Measurements from ENCODE around the gene SPNS3. TPM values are rescaled to one million over a fixed set of nuclear protein-coding genes. Genes with fewer than 3 reads are reported as not detected.
A peak's percentile ranks its signal among the peaks of the same experiment; 100 is the strongest.

SPNS3 gene
- total and polyA plus RNA-seq, 2 donors from 2014 or later, result 1.4 to 3.7 TPM

DNA sequence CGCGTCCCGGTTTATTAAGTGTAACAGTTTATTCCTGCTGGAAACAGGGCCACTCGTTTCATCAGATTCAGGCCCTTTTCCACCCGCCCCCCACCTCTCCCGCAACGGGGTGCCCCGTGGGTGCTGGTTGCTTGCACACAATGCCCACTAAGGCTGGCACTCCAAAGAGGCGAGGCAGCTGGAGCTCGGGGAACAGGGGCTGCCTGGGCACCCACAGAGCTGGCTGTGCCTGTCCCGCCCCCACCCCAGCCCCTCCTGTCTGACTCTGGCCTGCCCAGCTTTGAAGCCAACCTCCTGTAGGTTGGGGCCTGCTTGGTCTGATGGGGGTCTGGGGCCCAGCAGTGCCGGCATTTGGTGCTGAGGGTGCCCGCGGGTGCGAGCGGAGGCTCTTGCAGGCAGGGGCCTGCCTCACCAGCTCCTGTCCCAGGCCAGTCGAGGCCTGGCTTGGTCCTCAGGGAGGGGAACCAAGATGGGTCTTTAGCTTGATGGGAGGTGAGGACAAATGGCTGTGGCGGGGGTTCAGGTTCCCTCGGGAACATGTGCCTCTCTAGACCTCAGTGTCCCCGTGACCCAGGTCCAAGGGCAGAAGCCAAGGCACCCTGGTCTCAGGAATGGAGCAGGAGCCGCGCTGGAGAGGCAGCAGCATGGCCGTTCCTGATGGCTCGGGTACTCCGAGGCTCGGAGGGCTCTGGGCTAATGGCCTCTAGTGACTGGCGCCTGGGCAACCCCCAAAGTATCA is 101.4 kb downstream of the SPNS3 start:
- TF ChIP-seq, protein P1, sequence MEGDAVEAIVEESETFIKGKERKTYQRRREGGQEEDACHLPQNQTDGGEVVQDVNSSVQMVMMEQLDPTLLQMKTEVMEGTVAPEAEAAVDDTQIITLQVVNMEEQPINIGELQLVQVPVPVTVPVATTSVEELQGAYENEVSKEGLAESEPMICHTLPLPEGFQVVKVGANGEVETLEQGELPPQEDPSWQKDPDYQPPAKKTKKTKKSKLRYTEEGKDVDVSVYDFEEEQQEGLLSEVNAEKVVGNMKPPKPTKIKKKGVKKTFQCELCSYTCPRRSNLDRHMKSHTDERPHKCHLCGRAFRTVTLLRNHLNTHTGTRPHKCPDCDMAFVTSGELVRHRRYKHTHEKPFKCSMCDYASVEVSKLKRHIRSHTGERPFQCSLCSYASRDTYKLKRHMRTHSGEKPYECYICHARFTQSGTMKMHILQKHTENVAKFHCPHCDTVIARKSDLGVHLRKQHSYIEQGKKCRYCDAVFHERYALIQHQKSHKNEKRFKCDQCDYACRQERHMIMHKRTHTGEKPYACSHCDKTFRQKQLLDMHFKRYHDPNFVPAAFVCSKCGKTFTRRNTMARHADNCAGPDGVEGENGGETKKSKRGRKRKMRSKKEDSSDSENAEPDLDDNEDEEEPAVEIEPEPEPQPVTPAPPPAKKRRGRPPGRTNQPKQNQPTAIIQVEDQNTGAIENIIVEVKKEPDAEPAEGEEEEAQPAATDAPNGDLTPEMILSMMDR (IDR thresholded peaks at IDR 0.05; ENCODE audit: borderline replicate concordance, extremely low read depth, insufficient read depth), result no peak
- no peak overlapping the region for H3K9ac ChIP-seq (ENCODE audit: low read length in 3 of 3)
- intact Hi-C loops (cut with DNase I), result no loop called here
- H3K27ac ChIP-seq (ENCODE audit: low read depth in 2 of 2, low read length in 2 of 2), result no peak overlapping the region
- H3K4me1 ChIP-seq (ENCODE audit: control insufficient read depth in 2 of 3, insufficient read depth in 2 of 3, low read depth in 1 of 3, low read length in 3 of 3), result peaks cover 0 to 20% (median 2%) of the 10 kb centered on the region in 3 donors
- no peaks in the 10 kb centered on the region for H3K9me3 ChIP-seq (ENCODE audit: control insufficient read depth in 2 of 3, insufficient read depth in 1 of 3, low read length in 3 of 3)
- peaks cover 0 to 4% (median 2%) of the 10 kb centered on the region in 3 donors for H3K36me3 ChIP-seq (ENCODE audit: control insufficient read depth in 2 of 3, insufficient read depth in 3 of 3, low read length in 3 of 3)
- H3K4me3 ChIP-seq (ENCODE audit: low read length in 3 of 3), result no peak overlapping the region
- no peaks in the 10 kb centered on the region for H3K27me3 ChIP-seq (ENCODE audit: control insufficient read depth, insufficient read depth, low read length)
- FAIRE-seq (no peak), DNase-seq (peak in 1 of 5 donors; percentile 70)

DNA sequence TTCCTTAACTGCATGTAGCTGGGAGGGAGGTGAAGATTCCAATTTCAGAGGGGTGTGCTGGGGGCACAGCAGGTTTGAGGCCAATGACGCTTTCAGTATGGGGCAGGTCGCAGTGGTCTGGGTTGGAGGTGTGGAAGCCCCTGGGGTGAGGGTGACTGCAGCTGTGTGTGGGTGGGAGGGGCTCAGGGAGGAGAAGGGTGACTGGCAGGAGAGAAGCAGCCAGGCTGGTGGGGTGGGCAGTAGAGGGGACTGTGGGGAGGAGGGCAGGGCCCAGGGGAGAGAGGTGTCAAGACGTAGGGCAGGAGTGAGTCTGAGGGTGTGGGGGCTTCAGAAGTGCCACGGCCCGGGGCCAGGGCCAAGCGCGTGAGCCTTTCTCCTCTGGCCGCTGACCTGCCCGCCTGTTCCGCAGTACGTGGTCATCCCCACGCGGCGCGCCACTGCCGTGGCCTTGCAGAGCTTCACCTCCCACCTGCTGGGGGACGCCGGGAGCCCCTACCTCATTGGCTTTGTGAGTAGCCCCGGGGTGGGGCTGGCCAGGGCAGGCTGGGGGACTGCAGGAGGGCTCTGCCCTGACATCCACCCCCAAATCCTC is 102.0 kb downstream of the SPNS3 start:
- no peak overlapping the region for H3K27ac ChIP-seq (ENCODE audit: low read depth in 2 of 2, low read length in 2 of 2)
- FAIRE-seq, result no peak
- peaks cover 0 to 17% (median 4%) of the 10 kb centered on the region in 3 donors for H3K4me1 ChIP-seq (ENCODE audit: control insufficient read depth in 2 of 3, insufficient read depth in 2 of 3, low read depth in 1 of 3, low read length in 3 of 3)
- H3K27me3 ChIP-seq (ENCODE audit: control insufficient read depth, insufficient read depth, low read length), result no peaks in the 10 kb centered on the region
- TF ChIP-seq, protein P1 (IDR thresholded peaks at IDR 0.05; ENCODE audit: borderline replicate concordance, extremely low read depth, insufficient read depth), result no peak
- intact Hi-C loops (cut with DNase I), result no loop called here
- H3K36me3 ChIP-seq (ENCODE audit: control insufficient read depth in 2 of 3, insufficient read depth in 3 of 3, low read length in 3 of 3), result peaks cover 0 to 4% (median 2%) of the 10 kb centered on the region in 3 donors
- no peak overlapping the region for H3K4me3 ChIP-seq (ENCODE audit: low read length in 3 of 3)
- H3K9me3 ChIP-seq (ENCODE audit: control insufficient read depth in 2 of 3, insufficient read depth in 1 of 3, low read length in 3 of 3), result no peaks in the 10 kb centered on the region
- DNase-seq, result peak in 1 of 5 donors; percentile 73
- H3K9ac ChIP-seq (ENCODE audit: low read length in 3 of 3), result no peak overlapping the region

DNA sequence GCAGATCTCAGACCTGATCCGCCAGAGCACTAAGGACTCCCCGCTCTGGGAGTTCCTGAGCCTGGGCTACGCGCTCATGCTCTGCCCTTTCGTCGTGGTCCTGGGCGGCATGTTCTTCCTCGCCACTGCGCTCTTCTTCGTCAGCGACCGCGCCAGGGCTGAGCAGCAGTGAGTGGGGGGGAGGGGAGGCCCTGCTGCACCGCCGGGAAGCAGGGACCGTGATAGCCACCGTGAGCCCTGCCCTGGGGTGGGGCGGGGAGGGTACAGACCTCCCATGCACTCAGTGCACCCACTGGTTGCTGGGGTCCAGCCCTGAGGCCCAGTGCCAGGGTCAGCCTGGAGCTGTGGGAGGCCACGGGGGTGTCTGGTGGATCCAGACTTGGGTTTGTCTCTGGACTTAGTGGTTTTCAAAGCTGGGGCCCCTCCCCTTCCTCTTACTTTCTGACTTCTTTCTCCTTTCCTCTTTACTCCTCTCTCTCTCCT is 102.6 kb downstream of the SPNS3 start:
- peaks cover 0 to 4% (median 0%) of the 10 kb centered on the region in 3 donors for H3K36me3 ChIP-seq (ENCODE audit: control insufficient read depth in 2 of 3, insufficient read depth in 3 of 3, low read length in 3 of 3)
- no peak overlapping the region for H3K4me3 ChIP-seq (ENCODE audit: low read length in 3 of 3)
- FAIRE-seq (no peak), DNase-seq (peak in 2 of 5 donors; percentile 43 to 79)
- H3K4me1 ChIP-seq (ENCODE audit: control insufficient read depth in 2 of 3, insufficient read depth in 2 of 3, low read depth in 1 of 3, low read length in 3 of 3), result peaks cover 0 to 17% (median 4%) of the 10 kb centered on the region in 3 donors
- H3K9ac ChIP-seq (ENCODE audit: low read length in 3 of 3), result no peak overlapping the region
- intact Hi-C loops (cut with DNase I), result no loop called here
- H3K27ac ChIP-seq (ENCODE audit: low read depth in 2 of 2, low read length in 2 of 2), result peak overlapping the region; percentile 47 to 51
- TF ChIP-seq, protein P1 (IDR thresholded peaks at IDR 0.05; ENCODE audit: borderline replicate concordance, extremely low read depth, insufficient read depth), result no peak
- no peaks in the 10 kb centered on the region for H3K27me3 ChIP-seq (ENCODE audit: control insufficient read depth, insufficient read depth, low read length)
- no peaks in the 10 kb centered on the region for H3K9me3 ChIP-seq (ENCODE audit: control insufficient read depth in 2 of 3, insufficient read depth in 1 of 3, low read length in 3 of 3)
